GM23338 (cell line): ENCODE measurements around the gene PDE7B. TPM values are rescaled to one million over a fixed set of nuclear protein-coding genes. Genes with fewer than 3 reads are reported as not detected.

Source experiments
- ATAC-seq: fragments of 200-7000 bp; cut with Tn5 transposase; 3 replicates; pipeline ENCODE4 v1.9.1; 2020
- DNase-seq: peaks from one replicate; pipeline ENCODE4 v3.0.0-alpha.2; 2015; ENCODE audit warnings: low spot score
- H2AFZ ChIP-seq: fragments of 200-600 bp; sonication (generic); 2 replicates; pipeline ENCODE4 v1.8.0; 2016; ENCODE audit warnings: antibody characterized with exemption, mild to moderate bottlenecking, moderate library complexity
- H3F3A ChIP-seq: fragments of 200-600 bp; sonication (generic); replicated peaks from 2 replicates; pipeline ENCODE4 v1.8.0; 2017; ENCODE audit warnings: antibody characterized with exemption, mixed run types, low read depth
- H3K27ac ChIP-seq: fragments of 200-600 bp; sonication (generic); 2 replicates; pipeline ENCODE4 v1.6.1; 2016; ENCODE audit warnings: low read depth
- H3K27me3 ChIP-seq: fragments of 200-600 bp; sonication (generic); 2 replicates; pipeline ENCODE4 v1.8.0; 2016; ENCODE audit warnings: mild to moderate bottlenecking, mixed run types, moderate library complexity; ENCODE audit not compliant: insufficient read depth
- H3K36me3 ChIP-seq: fragments of 200-600 bp; sonication (generic); 2 replicates; pipeline ENCODE4 v1.8.0; 2016; ENCODE audit warnings: mild to moderate bottlenecking; ENCODE audit not compliant: insufficient read depth
- H3K4me1 ChIP-seq: fragments of 200-600 bp; sonication (generic); 2 replicates; pipeline ENCODE4 v1.8.0; 2016; ENCODE audit warnings: mild to moderate bottlenecking, moderate library complexity; ENCODE audit not compliant: insufficient read depth
- H3K4me2 ChIP-seq: fragments of 200-600 bp; sonication (generic); 2 replicates; pipeline ENCODE4 v1.7.1; 2017; ENCODE audit warnings: mixed run types
- H3K4me3 ChIP-seq: fragments of 200-600 bp; sonication (generic); 2 replicates; pipeline ENCODE4 v1.6.1; 2016; ENCODE audit warnings: mixed run types
- H3K79me2 ChIP-seq: fragments of 200-600 bp; sonication (generic); replicated peaks from 2 replicates; pipeline ENCODE4 v1.8.0; 2017; ENCODE audit warnings: mild to moderate bottlenecking; ENCODE audit not compliant: insufficient read depth
- H3K9me2 ChIP-seq: fragments of 200-600 bp; sonication (generic); 2 replicates; pipeline ENCODE4 v1.8.0; 2017; ENCODE audit not compliant: insufficient read depth
- H4K20me1 ChIP-seq: fragments of 200-600 bp; sonication (generic); replicated peaks from 2 replicates; pipeline ENCODE4 v1.8.0; 2017; ENCODE audit warnings: mild to moderate bottlenecking; ENCODE audit not compliant: insufficient read depth
- H3K27ac Mint-ChIP-seq: 2 replicates; pipeline ENCODE4 v1.8.0; 2020; ENCODE audit warnings: inconsistent platforms, mild to moderate bottlenecking, moderate library complexity, mixed read lengths
- H3K27me3 Mint-ChIP-seq: 3 replicates; pipeline ENCODE4 v1.8.0; 2022; ENCODE audit warnings: low read depth, mild to moderate bottlenecking, moderate library complexity, mixed read lengths, inconsistent platforms; ENCODE audit not compliant: insufficient read depth, poor library complexity
- H3K36me3 Mint-ChIP-seq: 3 replicates; pipeline ENCODE4 v1.8.0; 2021; ENCODE audit warnings: low read depth, mild to moderate bottlenecking, inconsistent platforms, moderate library complexity, mixed read lengths
- H3K4me1 Mint-ChIP-seq: 3 replicates; pipeline ENCODE4 v1.8.0; 2020; ENCODE audit warnings: mild to moderate bottlenecking, inconsistent platforms, mixed read lengths
- H3K4me3 Mint-ChIP-seq: 3 replicates; pipeline ENCODE4 v1.8.0; 2021; ENCODE audit warnings: moderate library complexity, mild to moderate bottlenecking, inconsistent platforms, mixed read lengths
- H3K9me3 Mint-ChIP-seq: 3 replicates; pipeline ENCODE4 v1.8.0; 2020; ENCODE audit warnings: moderate library complexity, mild to moderate bottlenecking, inconsistent platforms, mixed read lengths
- CREB1 ChIP-seq: fragments of 250-450 bp; sonication (Bioruptor Pico); IDR thresholded peaks from 2 replicates; pipeline ENCODE4 v1.5.0; 2020; ENCODE audit warnings: low read depth, mild to moderate bottlenecking, moderate library complexity
- ETS1 ChIP-seq: IDR thresholded peaks from 2 replicates; pipeline ENCODE4 v1.6.1; 2016; ENCODE audit warnings: antibody characterized with exemption
- EZH2 ChIP-seq: fragments of 200-600 bp; sonication (generic); IDR thresholded peaks from one replicate; pipeline ENCODE4 v1.8.0; 2017; ENCODE audit warnings: antibody characterized with exemption, mild to moderate bottlenecking, low read depth; ENCODE audit not compliant: unreplicated experiment
- JUNB ChIP-seq: IDR thresholded peaks from one replicate; pipeline ENCODE4 v1.6.1; 2016; ENCODE audit warnings: antibody characterized with exemption; ENCODE audit not compliant: unreplicated experiment
- NANOG ChIP-seq: IDR thresholded peaks from 2 replicates; pipeline ENCODE4 v1.6.1; 2016; ENCODE audit warnings: antibody characterized with exemption, borderline replicate concordance
- POLR2AphosphoS5 ChIP-seq: IDR thresholded peaks from 2 replicates; pipeline ENCODE4 v1.6.1; 2016; ENCODE audit warnings: antibody characterized with exemption, low read depth
- REST ChIP-seq: IDR thresholded peaks from one replicate; pipeline ENCODE4 v1.6.1; 2018; ENCODE audit warnings: antibody characterized with exemption; ENCODE audit not compliant: unreplicated experiment
- STAT1 ChIP-seq: IDR thresholded peaks from one replicate; pipeline ENCODE4 v1.6.1; 2016; ENCODE audit warnings: antibody characterized with exemption; ENCODE audit not compliant: unreplicated experiment
- ZNF331 ChIP-seq: fragments of 250-450 bp; sonication (Bioruptor Pico); IDR thresholded peaks from 2 replicates; pipeline ENCODE4 v1.5.0; 2020; ENCODE audit warnings: low read depth, mild to moderate bottlenecking, moderate library complexity
- polyA plus RNA-seq: library from polyadenylated mRNA; unstranded; fragments of >200 nt; fragmentation: Nextera tagmentation; extraction: Ambion mirVana; gene quantifications from 2 replicates; pipeline ENCODE4 v1.2.1, GENCODE V29; 2016
- total RNA-seq: library from RNA; depleted of rRNA; stranded (reverse); fragments of >200 nt; shearing (Covaris generic); gene quantifications from 2 replicates; pipeline ENCODE4 v1.2.3, GENCODE V29; 2014
- TF ChIP-seq, protein P1 (sequence below): fragments of 250-450 bp; sonication (Bioruptor Pico); IDR thresholded peaks from 2 replicates; pipeline ENCODE4 v1.5.0; 2020; ENCODE audit warnings: mild to moderate bottlenecking, moderate library complexity

Gene PDE7B
- total and polyA plus RNA-seq, 2 experiments from 2014 or later, result 0.07 TPM; not detected in 1

GRCh38 chr6:136060759-136061158 is 209.3 kb downstream of the PDE7B start:
- Mint-ChIP-seq H3K36me3 (no peaks in the 10 kb centered on the region), H3K27ac (no peak overlapping the region), H3K27me3 (no peaks in the 10 kb centered on the region), H3K4me3 (no peak overlapping the region), H3K9me3 (no peaks in the 10 kb centered on the region), H3K4me1 (peaks cover 3% of the 10 kb centered on the region; the same call in 1 of the 3 replicates)
- Histone ChIP-seq H3K79me2 (no peaks in the 10 kb centered on the region), H2AFZ (no peak overlapping the region), H3F3A (no peaks in the 10 kb centered on the region), H3K4me1 (no peaks in the 10 kb centered on the region), H3K4me2 (no peak overlapping the region), H3K27ac (no peak overlapping the region), H4K20me1 (no peaks in the 10 kb centered on the region), H3K36me3 (no peaks in the 10 kb centered on the region), H3K27me3 (no peaks in the 10 kb centered on the region), H3K4me3 (no peak overlapping the region), H3K9me2 (no peaks in the 10 kb centered on the region)
- TF ChIP-seq ZNF331 (CRISPR knock-in tag), result no peak
- no peak for TF ChIP-seq ETS1
- TF ChIP-seq, protein P1, sequence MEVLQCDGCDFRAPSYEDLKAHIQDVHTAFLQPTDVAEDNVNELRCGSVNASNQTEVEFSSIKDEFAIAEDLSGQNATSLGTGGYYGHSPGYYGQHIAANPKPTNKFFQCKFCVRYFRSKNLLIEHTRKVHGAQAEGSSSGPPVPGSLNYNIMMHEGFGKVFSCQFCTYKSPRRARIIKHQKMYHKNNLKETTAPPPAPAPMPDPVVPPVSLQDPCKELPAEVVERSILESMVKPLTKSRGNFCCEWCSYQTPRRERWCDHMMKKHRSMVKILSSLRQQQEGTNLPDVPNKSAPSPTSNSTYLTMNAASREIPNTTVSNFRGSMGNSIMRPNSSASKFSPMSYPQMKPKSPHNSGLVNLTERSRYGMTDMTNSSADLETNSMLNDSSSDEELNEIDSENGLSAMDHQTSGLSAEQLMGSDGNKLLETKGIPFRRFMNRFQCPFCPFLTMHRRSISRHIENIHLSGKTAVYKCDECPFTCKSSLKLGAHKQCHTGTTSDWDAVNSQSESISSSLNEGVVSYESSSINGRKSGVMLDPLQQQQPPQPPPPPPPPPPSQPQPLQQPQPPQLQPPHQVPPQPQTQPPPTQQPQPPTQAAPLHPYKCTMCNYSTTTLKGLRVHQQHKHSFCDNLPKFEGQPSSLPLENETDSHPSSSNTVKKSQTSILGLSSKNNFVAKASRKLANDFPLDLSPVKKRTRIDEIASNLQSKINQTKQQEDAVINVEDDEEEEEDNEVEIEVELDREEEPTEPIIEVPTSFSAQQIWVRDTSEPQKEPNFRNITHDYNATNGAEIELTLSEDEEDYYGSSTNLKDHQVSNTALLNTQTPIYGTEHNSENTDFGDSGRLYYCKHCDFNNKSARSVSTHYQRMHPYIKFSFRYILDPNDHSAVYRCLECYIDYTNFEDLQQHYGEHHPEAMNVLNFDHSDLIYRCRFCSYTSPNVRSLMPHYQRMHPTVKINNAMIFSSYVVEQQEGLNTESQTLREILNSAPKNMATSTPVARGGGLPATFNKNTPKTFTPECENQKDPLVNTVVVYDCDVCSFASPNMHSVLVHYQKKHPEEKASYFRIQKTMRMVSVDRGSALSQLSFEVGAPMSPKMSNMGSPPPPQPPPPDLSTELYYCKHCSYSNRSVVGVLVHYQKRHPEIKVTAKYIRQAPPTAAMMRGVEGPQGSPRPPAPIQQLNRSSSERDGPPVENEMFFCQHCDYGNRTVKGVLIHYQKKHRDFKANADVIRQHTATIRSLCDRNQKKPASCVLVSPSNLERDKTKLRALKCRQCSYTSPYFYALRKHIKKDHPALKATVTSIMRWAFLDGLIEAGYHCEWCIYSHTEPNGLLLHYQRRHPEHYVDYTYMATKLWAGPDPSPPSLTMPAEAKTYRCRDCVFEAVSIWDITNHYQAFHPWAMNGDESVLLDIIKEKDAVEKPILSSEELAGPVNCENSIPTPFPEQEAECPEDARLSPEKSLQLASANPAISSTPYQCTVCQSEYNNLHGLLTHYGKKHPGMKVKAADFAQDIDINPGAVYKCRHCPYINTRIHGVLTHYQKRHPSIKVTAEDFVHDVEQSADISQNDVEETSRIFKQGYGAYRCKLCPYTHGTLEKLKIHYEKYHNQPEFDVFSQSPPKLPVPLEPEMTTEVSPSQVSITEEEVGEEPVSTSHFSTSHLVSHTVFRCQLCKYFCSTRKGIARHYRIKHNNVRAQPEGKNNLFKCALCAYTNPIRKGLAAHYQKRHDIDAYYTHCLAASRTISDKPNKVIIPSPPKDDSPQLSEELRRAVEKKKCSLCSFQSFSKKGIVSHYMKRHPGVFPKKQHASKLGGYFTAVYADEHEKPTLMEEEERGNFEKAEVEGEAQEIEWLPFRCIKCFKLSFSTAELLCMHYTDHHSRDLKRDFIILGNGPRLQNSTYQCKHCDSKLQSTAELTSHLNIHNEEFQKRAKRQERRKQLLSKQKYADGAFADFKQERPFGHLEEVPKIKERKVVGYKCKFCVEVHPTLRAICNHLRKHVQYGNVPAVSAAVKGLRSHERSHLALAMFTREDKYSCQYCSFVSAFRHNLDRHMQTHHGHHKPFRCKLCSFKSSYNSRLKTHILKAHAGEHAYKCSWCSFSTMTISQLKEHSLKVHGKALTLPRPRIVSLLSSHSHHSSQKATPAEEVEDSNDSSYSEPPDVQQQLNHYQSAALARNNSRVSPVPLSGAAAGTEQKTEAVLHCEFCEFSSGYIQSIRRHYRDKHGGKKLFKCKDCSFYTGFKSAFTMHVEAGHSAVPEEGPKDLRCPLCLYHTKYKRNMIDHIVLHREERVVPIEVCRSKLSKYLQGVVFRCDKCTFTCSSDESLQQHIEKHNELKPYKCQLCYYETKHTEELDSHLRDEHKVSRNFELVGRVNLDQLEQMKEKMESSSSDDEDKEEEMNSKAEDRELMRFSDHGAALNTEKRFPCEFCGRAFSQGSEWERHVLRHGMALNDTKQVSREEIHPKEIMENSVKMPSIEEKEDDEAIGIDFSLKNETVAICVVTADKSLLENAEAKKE (CRISPR knock-in tag), result no peak
- no peak for TF ChIP-seq EZH2
- TF ChIP-seq REST, result no peak
- TF ChIP-seq POLR2AphosphoS5, result no peak
- no peak for TF ChIP-seq STAT1
- no peak for TF ChIP-seq JUNB
- TF ChIP-seq CREB1, result no peak
- TF ChIP-seq NANOG, result no peak
- ATAC-seq (no peak), DNase-seq (no peak)
